Activated naive CD8-positive, alpha-beta T cell treated with anti-CD3 and anti-CD28 coated beads, Interleukin-2, amount 50 U/mL, for 24 hours (primary cell): ENCODE results near the gene CHSY3.

Experiments
- ATAC-seq: fragments of 150-1000 bp; cut with Tn5 transposase; one replicate; pipeline ENCODE4 v1.10.0; 2021
- DNase-seq: peaks from one replicate; pipeline ENCODE4 v3.0.0; 2021
- H3K27ac Mint-ChIP-seq: one replicate; pipeline ENCODE4 v1.8.0; 2021; ENCODE audit warnings: mild to moderate bottlenecking, mixed read lengths
- H3K27me3 Mint-ChIP-seq: one replicate; pipeline ENCODE4 v1.8.0; 2021; ENCODE audit warnings: mixed read lengths
- H3K36me3 Mint-ChIP-seq: one replicate; pipeline ENCODE4 v1.8.0; 2021; ENCODE audit warnings: low read depth, mixed read lengths
- H3K4me1 Mint-ChIP-seq: one replicate; pipeline ENCODE4 v1.8.0; 2021; ENCODE audit warnings: mixed read lengths
- H3K4me3 Mint-ChIP-seq: one replicate; pipeline ENCODE4 v1.8.0; 2021; ENCODE audit warnings: mild to moderate bottlenecking, moderate library complexity, mixed read lengths
- H3K9me3 Mint-ChIP-seq: one replicate; pipeline ENCODE4 v1.8.0; 2021; ENCODE audit warnings: mixed read lengths

The CHSY3 gene

GRCh38 chr5:129973716-129974426 lies 69.6 kb downstream of the CHSY3 start:
- Mint-ChIP-seq H3K9me3 (no peaks in the 10 kb centered on the region), H3K36me3 (no peaks in the 10 kb centered on the region), H3K4me3 (no peak overlapping the region), H3K27ac (no peak overlapping the region), H3K27me3 (no peaks in the 10 kb centered on the region), H3K4me1 (no peaks in the 10 kb centered on the region)
- ATAC-seq: no peak
- DNase-seq: no peak

DNA sequence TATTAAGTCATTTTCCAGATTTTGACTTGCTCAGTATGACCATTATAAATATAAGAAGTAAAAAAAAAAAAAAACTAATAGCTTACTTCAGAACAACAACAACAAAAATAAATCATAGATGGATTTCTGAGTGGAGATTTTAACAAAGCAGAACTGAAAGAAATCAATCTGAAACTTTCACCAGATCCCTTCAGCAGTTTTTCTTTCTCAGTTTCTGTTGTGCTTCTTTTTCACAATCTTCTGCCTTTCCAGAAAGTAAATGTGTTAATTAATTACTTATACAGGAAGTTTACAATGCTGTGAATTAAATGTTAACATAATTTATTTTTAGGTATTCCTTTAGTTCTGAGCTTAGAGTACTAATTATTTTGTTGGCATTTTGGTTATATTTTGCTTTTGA lies 73.5 kb downstream of the CHSY3 start:
- Mint-ChIP-seq H3K4me1 (no peaks in the 10 kb centered on the region), H3K36me3 (no peaks in the 10 kb centered on the region), H3K4me3 (no peak overlapping the region), H3K9me3 (peaks cover 4% of the 10 kb centered on the region), H3K27me3 (no peaks in the 10 kb centered on the region), H3K27ac (no peak overlapping the region)
- DNase-seq (no peak), ATAC-seq (no peak)

DNA sequence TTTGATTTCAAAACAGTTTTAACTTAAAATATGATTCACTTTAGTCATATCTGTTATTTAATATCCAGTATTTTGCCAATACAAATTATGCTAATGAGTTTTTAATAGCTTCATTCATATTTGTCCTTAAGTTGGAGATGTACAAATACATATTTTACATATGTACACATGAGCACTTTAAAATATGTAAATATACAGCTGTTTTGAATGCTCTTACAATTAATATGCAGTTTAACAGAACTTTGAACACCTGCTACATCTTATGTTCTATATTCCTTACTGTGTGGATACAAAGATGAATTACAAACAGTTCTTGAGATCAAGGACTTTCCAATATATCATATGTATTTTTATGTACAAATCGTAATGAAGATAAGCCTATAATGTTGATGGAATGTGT lies 74.0 kb downstream of the CHSY3 start:
- no peaks in the 10 kb centered on the region for H3K27me3 Mint-ChIP-seq
- no peak for ATAC-seq
- peaks cover 4% of the 10 kb centered on the region for H3K9me3 Mint-ChIP-seq
- no peak overlapping the region for H3K27ac Mint-ChIP-seq
- DNase-seq: no peak
- no peak overlapping the region for H3K4me3 Mint-ChIP-seq
- no peaks in the 10 kb centered on the region for H3K36me3 Mint-ChIP-seq
- no peaks in the 10 kb centered on the region for H3K4me1 Mint-ChIP-seq

DNA sequence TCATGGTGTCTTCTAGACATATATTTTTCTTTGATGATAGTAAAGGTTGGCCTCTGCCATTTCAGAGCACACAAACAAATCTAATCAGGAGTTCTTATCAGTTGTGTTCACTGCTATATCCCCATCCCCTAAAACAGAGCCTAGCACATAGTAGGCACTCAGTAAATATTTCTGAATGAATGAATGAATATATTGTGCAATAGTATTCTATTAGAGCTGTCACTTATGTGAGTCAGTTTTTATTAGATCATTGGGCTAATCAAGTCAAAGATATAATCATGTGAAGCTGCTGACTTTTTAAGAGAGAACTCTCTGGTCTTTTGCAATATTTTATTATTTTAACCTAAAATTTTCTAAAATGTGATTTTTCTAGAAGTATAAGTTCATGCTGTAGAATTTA lies 84.2 kb downstream of the CHSY3 start:
- ATAC-seq (no peak), DNase-seq (no peak)
- Mint-ChIP-seq H3K27me3 (no peaks in the 10 kb centered on the region), H3K36me3 (no peaks in the 10 kb centered on the region), H3K4me3 (no peak overlapping the region), H3K4me1 (no peaks in the 10 kb centered on the region), H3K27ac (no peak overlapping the region), H3K9me3 (peaks cover 18% of the 10 kb centered on the region)

DNA sequence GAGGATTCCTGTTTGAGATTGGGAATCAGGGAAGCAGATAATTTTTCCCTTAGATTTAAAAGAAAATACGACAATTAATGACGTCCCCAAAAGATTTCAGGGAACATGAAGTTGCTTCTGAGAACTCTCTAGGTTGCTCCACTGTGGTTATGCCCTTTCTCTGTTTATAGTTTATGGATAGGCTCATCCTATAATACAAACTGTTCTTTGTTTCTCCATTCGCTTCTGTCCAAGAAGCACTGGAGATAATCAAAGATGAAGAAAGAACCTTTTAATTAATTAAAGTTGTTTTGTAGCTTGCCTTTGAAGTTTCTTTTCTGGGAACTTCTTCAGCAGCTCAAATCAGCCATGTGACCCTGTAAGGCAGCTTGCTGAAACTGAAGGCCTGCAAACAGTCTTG lies 87.5 kb downstream of the CHSY3 start:
- Mint-ChIP-seq H3K9me3 (peaks cover 13% of the 10 kb centered on the region), H3K4me3 (no peak overlapping the region), H3K4me1 (no peaks in the 10 kb centered on the region), H3K27me3 (no peaks in the 10 kb centered on the region), H3K27ac (no peak overlapping the region), H3K36me3 (no peaks in the 10 kb centered on the region)
- DNase-seq: no peak
- no peak for ATAC-seq

DNA sequence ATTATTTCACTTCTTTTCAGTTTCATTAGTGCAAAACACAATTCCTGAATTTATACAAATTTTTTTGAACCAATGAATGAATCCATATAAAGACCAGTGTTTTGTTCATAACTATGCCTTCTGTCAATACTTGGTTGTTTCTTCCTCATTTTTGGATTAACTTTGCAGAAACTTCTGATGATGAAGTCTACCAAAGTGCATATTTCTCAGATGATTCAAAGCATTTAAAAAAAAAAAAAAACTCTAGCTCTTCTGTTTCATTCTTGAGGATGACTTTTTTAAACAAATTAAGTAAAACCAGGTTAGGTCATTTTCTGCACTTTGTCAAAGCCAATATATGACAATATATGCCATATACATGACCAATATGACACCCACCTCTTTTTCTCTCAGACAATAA lies 92.6 kb downstream of the CHSY3 start:
- Mint-ChIP-seq H3K9me3 (peaks cover 9% of the 10 kb centered on the region), H3K27ac (no peak overlapping the region), H3K36me3 (no peaks in the 10 kb centered on the region), H3K4me1 (no peaks in the 10 kb centered on the region), H3K4me3 (no peak overlapping the region), H3K27me3 (no peaks in the 10 kb centered on the region)
- DNase-seq (no peak), ATAC-seq (no peak)

- Mint-ChIP-seq H3K4me3 (no peak overlapping the region), H3K27ac (no peak overlapping the region), H3K9me3 (peaks cover 4% of the 10 kb centered on the region), H3K4me1 (no peaks in the 10 kb centered on the region), H3K27me3 (no peaks in the 10 kb centered on the region), H3K36me3 (no peaks in the 10 kb centered on the region)
- no peak for ATAC-seq
- DNase-seq: no peak
Measured at GRCh38 chr5:130000460-130000859, 96.2 kb downstream of the CHSY3 start.

DNA sequence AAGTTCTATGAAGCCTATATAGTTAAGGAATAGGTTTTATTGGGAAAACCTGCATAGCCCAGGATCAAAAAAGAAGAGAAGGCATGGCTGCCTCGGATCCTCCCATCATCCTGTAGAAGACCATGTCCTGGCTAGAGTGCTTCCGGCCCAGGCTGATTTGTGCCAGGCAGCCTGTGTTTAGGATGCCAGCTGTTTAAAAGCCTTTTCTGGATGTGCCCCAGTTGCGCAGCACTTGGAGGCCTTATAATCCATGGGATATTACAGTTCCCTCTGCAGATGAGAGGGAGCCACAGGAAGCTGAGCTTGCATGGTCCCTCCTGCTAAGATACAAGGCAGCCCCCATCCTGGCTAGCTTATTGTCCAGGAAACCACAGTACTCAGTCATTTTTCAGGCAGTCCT lies 97.9 kb downstream of the CHSY3 start:
- no peaks in the 10 kb centered on the region for H3K27me3 Mint-ChIP-seq
- H3K4me3 Mint-ChIP-seq: no peak overlapping the region
- no peaks in the 10 kb centered on the region for H3K36me3 Mint-ChIP-seq
- ATAC-seq: no peak
- H3K4me1 Mint-ChIP-seq: no peaks in the 10 kb centered on the region
- no peak overlapping the region for H3K27ac Mint-ChIP-seq
- DNase-seq: no peak
- no peaks in the 10 kb centered on the region for H3K9me3 Mint-ChIP-seq

DNA sequence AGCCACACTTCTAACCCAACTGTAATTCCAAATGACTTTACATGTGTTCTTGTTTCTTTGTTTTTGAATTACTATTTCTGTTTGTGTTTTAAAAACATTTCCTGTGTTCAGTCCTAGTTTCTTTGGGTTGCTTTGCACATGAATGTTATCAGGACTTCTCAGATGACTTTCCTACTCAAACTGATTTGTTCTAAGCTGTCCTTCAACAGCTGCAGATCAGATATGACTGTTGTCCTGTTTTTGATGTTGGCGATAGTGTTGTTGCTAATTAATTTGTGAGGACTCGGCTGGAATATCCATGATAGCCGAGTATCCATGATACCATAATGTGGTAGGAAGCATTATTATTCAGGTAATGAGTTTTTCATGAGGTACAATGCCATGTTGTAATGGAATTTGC lies 98.6 kb downstream of the CHSY3 start:
- Mint-ChIP-seq H3K36me3 (no peaks in the 10 kb centered on the region), H3K9me3 (no peaks in the 10 kb centered on the region), H3K27ac (no peak overlapping the region), H3K4me3 (no peak overlapping the region), H3K4me1 (no peaks in the 10 kb centered on the region), H3K27me3 (no peaks in the 10 kb centered on the region)
- DNase-seq: no peak
- no peak for ATAC-seq

GRCh38 chr5:130011986-130012385 lies 107.7 kb downstream of the CHSY3 start:
- Mint-ChIP-seq H3K27me3 (no peaks in the 10 kb centered on the region), H3K9me3 (peaks cover 44% of the 10 kb centered on the region)
- ATAC-seq: no peak

DNA sequence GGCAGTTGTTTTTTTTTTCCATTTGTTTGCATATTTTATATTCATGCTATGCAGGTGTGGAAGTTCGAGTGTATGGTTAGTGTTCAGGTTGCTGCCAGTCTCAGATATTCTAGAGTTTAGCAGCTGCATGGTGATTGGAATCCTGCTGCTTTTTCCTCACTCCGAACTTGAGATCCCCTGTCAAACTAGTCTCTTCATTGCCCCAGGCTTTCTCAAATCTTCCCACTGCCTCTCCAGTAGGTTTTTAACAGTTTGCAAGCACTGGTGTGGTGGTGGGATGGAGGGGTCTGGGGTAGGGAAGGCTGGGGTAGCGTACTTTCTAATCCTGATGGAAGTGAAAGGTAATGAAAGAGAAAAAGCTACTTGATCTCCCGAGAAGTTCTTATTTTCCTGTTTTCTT lies 112.9 kb downstream of the CHSY3 start:
- ATAC-seq: no peak

More at GRCh38 chr5:130011986-130012385, 107.7 kb downstream of the CHSY3 start:
- Mint-ChIP-seq H3K4me1 (no peaks in the 10 kb centered on the region), H3K4me3 (no peak overlapping the region), H3K36me3 (no peaks in the 10 kb centered on the region), H3K27ac (no peak overlapping the region)
- DNase-seq: no peak

GRCh38 chr5:130018641-130019040 lies 114.4 kb downstream of the CHSY3 start:
- H3K36me3 Mint-ChIP-seq: no peaks in the 10 kb centered on the region
- no peak overlapping the region for H3K27ac Mint-ChIP-seq
- DNase-seq: no peak
- no peak overlapping the region for H3K4me3 Mint-ChIP-seq
- H3K9me3 Mint-ChIP-seq: peaks cover 21% of the 10 kb centered on the region
- H3K4me1 Mint-ChIP-seq: no peaks in the 10 kb centered on the region
- no peak for ATAC-seq
- H3K27me3 Mint-ChIP-seq: no peaks in the 10 kb centered on the region

More for the DNA sequence above, 112.9 kb downstream of the CHSY3 start:
- no peaks in the 10 kb centered on the region for H3K36me3 Mint-ChIP-seq
- H3K27me3 Mint-ChIP-seq: no peaks in the 10 kb centered on the region
- H3K4me1 Mint-ChIP-seq: no peaks in the 10 kb centered on the region
- peaks cover 21% of the 10 kb centered on the region for H3K9me3 Mint-ChIP-seq
- no peak for DNase-seq
- no peak overlapping the region for H3K4me3 Mint-ChIP-seq
- H3K27ac Mint-ChIP-seq: no peak overlapping the region

GRCh38 chr5:130021000-130021399 lies 116.7 kb downstream of the CHSY3 start:
- H3K36me3 Mint-ChIP-seq: no peaks in the 10 kb centered on the region

DNA sequence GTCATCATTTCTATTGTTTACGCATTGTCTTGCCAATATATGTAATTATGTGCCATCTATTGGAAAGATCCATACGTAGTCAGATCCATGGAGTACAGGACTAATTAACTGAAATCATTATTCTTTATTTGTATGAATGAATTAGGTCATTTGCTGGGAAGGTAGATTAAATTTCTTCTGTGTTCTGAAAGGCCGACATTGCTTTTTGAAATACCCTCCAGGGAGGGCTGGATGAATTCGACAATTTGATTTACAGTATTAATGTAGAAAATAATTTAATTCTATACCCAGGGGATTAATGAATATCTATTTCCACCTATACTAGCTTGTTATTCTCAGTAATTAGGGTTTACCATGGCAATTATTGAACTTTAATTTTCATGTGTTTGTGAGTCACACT lies 117.6 kb downstream of the CHSY3 start:
- ATAC-seq (no peak), DNase-seq (no peak)
- Mint-ChIP-seq H3K4me1 (no peaks in the 10 kb centered on the region), H3K4me3 (no peak overlapping the region), H3K27me3 (no peaks in the 10 kb centered on the region), H3K9me3 (no peaks in the 10 kb centered on the region), H3K36me3 (no peaks in the 10 kb centered on the region), H3K27ac (no peak overlapping the region)

More at GRCh38 chr5:130021000-130021399, 116.7 kb downstream of the CHSY3 start:
- Mint-ChIP-seq H3K27me3 (no peaks in the 10 kb centered on the region), H3K9me3 (peaks cover 2% of the 10 kb centered on the region), H3K4me1 (no peaks in the 10 kb centered on the region), H3K4me3 (no peak overlapping the region), H3K27ac (no peak overlapping the region)
- DNase-seq (no peak), ATAC-seq (no peak)

- Mint-ChIP-seq H3K27ac (no peak overlapping the region), H3K4me1 (no peaks in the 10 kb centered on the region), H3K36me3 (no peaks in the 10 kb centered on the region), H3K9me3 (no peaks in the 10 kb centered on the region), H3K4me3 (no peak overlapping the region), H3K27me3 (no peaks in the 10 kb centered on the region)
- ATAC-seq: no peak
- no peak for DNase-seq
Measured at GRCh38 chr5:130023604-130024003, 119.3 kb downstream of the CHSY3 start.

- Mint-ChIP-seq H3K9me3 (no peaks in the 10 kb centered on the region), H3K27ac (no peak overlapping the region), H3K4me3 (no peak overlapping the region), H3K36me3 (no peaks in the 10 kb centered on the region), H3K4me1 (no peaks in the 10 kb centered on the region), H3K27me3 (no peaks in the 10 kb centered on the region)
- DNase-seq (no peak), ATAC-seq (no peak)
Measured at GRCh38 chr5:130024006-130024405, 119.7 kb downstream of the CHSY3 start.
